GM19025 (cell line): ENCODE measurements around the gene CMIP.

ENCODE experiments used
- ATAC-seq: cut with Tn5 transposase; IDR thresholded peaks from one replicate; pipeline ENCODE4 v1.9.1; 2021; ENCODE audit warnings: mild to moderate bottlenecking, low read depth, moderate library complexity; ENCODE audit not compliant: unreplicated experiment

The CMIP gene

GRCh38 chr16:81445966-81446906, 1.6 kb downstream of the CMIP start:
- no peak for ATAC-seq

GRCh38 chr16:81446907-81447268, 2.3 kb downstream of the CMIP start:
- no peak for ATAC-seq

GRCh38 chr16:81447383-81448101, 2.9 kb downstream of the CMIP start:
- ATAC-seq: no peak

- ATAC-seq: no peak
Measured at GRCh38 chr16:81448154-81449131, 3.8 kb downstream of the CMIP start.

GRCh38 chr16:81449241-81449640, 4.6 kb downstream of the CMIP start:
- ATAC-seq: no peak

GRCh38 chr16:81449899-81450608, 5.4 kb downstream of the CMIP start:
- ATAC-seq: no peak

- ATAC-seq: no peak
Measured at GRCh38 chr16:81450783-81451491, 6.3 kb downstream of the CMIP start.

GRCh38 chr16:81451753-81452680, 7.4 kb downstream of the CMIP start:
- ATAC-seq: no peak

- no peak for ATAC-seq
Measured at GRCh38 chr16:81453091-81453728, 8.6 kb downstream of the CMIP start.

GRCh38 chr16:81454044-81454443, 9.4 kb downstream of the CMIP start:
- ATAC-seq: no peak

- ATAC-seq: no peak
Measured at GRCh38 chr16:81455006-81455405, 10.4 kb downstream of the CMIP start.

GRCh38 chr16:81455720-81456494, 11.3 kb downstream of the CMIP start:
- no peak for ATAC-seq

GRCh38 chr16:81456523-81457325, 12.1 kb downstream of the CMIP start:
- ATAC-seq: no peak

GRCh38 chr16:81457326-81458133, 12.9 kb downstream of the CMIP start:
- ATAC-seq: no peak

- ATAC-seq: no peak
Measured at GRCh38 chr16:81458149-81458669, 13.6 kb downstream of the CMIP start.
